ENCODE measurements around the gene CD3E. TPM values are rescaled to one million over a fixed set of nuclear protein-coding genes. Genes with fewer than 3 reads are reported as not detected.
A peak's percentile ranks its signal among the peaks of the same experiment; 100 is the strongest.

Gene CD3E
- total RNA-seq, 1 donor from 2014 or later, result not detected

GRCh38 chr11:118290923-118291322, 13.6 kb upstream of the CD3E start:
- peaks cover 71% of the 10 kb centered on the region for H3K27me3 Mint-ChIP-seq (ENCODE audit: low read depth)
- no peak for DNase-seq (ENCODE audit: low read depth, low spot score)
- H3K4me1 Mint-ChIP-seq, result no peaks in the 10 kb centered on the region
- peaks cover 4% of the 10 kb centered on the region for H3K9me3 Mint-ChIP-seq
- H3K4me3 Mint-ChIP-seq, result no peak overlapping the region
- peak; percentile 61 for TF ChIP-seq CTCF (conservative IDR thresholded peaks at IDR 0.05)
- H3K36me3 Mint-ChIP-seq (ENCODE audit: low read depth), result peaks cover 2% of the 10 kb centered on the region
- no peak overlapping the region for H3K27ac Mint-ChIP-seq (ENCODE audit: unreplicated experiment)

DNA sequence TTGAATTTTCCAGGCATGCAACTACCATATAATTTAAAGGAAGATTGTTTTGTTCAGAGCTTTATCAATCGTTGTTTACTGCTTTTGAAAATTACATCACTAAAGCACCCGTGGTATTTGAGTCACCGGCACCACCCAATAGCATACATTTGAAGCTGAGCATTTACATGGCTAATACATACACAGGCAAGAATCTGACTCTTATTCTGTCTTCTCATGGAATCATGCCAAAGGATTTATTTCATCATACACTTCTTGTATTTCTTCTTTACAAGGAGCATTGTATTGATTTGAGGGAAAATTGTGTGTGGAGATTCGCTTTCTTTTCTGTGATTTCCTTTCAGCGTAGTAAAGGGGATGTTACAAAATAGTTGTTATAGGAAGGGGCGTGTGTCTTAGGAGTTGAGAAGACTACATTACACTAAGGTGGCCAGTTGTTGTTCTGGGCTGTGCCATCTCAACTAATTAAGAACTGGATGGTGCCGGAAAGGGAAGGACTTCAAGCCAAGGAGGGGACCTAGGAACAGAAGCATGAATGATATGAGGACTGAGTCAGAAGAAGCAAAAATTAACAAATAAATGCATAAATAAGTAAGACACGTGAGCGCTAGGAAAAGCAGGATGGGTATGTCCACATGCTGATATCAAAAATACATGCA, 12.9 kb upstream of the CD3E start:
- no peaks in the 10 kb centered on the region for H3K4me1 Mint-ChIP-seq
- DNase-seq (ENCODE audit: low read depth, low spot score), result no peak
- no peak overlapping the region for H3K4me3 Mint-ChIP-seq
- peaks cover 66% of the 10 kb centered on the region for H3K27me3 Mint-ChIP-seq (ENCODE audit: low read depth)
- peaks cover 2% of the 10 kb centered on the region for H3K36me3 Mint-ChIP-seq (ENCODE audit: low read depth)
- H3K9me3 Mint-ChIP-seq, result peaks cover 4% of the 10 kb centered on the region
- TF ChIP-seq CTCF (conservative IDR thresholded peaks at IDR 0.05), result no peak
- no peak overlapping the region for H3K27ac Mint-ChIP-seq (ENCODE audit: unreplicated experiment)

GRCh38 chr11:118294053-118294452, 10.5 kb upstream of the CD3E start:
- no peak overlapping the region for H3K4me3 Mint-ChIP-seq

DNA sequence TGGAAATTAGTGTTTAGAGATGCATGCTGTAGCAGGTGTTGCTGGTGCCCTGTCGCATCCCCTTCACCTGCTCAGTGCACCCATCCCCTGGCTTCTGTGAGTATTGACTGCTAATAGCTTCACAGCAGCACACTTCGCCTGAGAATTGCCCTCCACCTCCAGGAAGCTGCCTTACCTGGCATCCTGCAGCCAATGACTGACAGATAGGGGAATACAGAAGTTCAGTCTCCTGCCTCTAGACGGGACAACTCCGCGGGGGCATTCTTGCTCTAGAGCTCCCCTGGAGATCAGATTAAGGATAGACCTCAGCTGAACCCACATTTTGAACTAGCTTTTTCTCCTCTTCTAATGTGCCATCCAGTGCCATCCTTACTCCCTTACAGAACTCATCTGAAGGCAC, 9.3 kb upstream of the CD3E start:
- no peaks in the 10 kb centered on the region for H3K9me3 Mint-ChIP-seq
- no peaks in the 10 kb centered on the region for H3K4me1 Mint-ChIP-seq
- no peak for DNase-seq (ENCODE audit: low read depth, low spot score)
- no peak overlapping the region for H3K4me3 Mint-ChIP-seq
- H3K36me3 Mint-ChIP-seq (ENCODE audit: low read depth), result no peaks in the 10 kb centered on the region
- TF ChIP-seq CTCF (conservative IDR thresholded peaks at IDR 0.05), result no peak
- peaks cover 65% of the 10 kb centered on the region for H3K27me3 Mint-ChIP-seq (ENCODE audit: low read depth)
- no peak overlapping the region for H3K27ac Mint-ChIP-seq (ENCODE audit: unreplicated experiment)

More at GRCh38 chr11:118294053-118294452, 10.5 kb upstream of the CD3E start:
- H3K27ac Mint-ChIP-seq (ENCODE audit: unreplicated experiment), result no peak overlapping the region
- no peak for DNase-seq (ENCODE audit: low read depth, low spot score)
- H3K9me3 Mint-ChIP-seq, result peaks cover 4% of the 10 kb centered on the region
- H3K27me3 Mint-ChIP-seq (ENCODE audit: low read depth), result peaks cover 63% of the 10 kb centered on the region
- TF ChIP-seq CTCF (conservative IDR thresholded peaks at IDR 0.05), result no peak
- no peaks in the 10 kb centered on the region for H3K4me1 Mint-ChIP-seq
- peaks cover 2% of the 10 kb centered on the region for H3K36me3 Mint-ChIP-seq (ENCODE audit: low read depth)

GRCh38 chr11:118295815-118296454, 8.6 kb upstream of the CD3E start:
- Mint-ChIP-seq H3K9me3 (no peaks in the 10 kb centered on the region), H3K4me1 (no peaks in the 10 kb centered on the region), H3K4me3 (no peak overlapping the region), H3K36me3 (ENCODE audit: low read depth) (no peaks in the 10 kb centered on the region), H3K27me3 (ENCODE audit: low read depth) (peaks cover 65% of the 10 kb centered on the region), H3K27ac (ENCODE audit: unreplicated experiment) (no peak overlapping the region)
- DNase-seq (ENCODE audit: low read depth, low spot score), result no peak
- peak; percentile 63 for TF ChIP-seq CTCF (conservative IDR thresholded peaks at IDR 0.05)
